K562 (cell line): ENCODE measurements around the gene OMP. TPM values are rescaled to one million over a fixed set of nuclear protein-coding genes. Genes with fewer than 3 reads are reported as not detected.

Experiments
- ATAC-seq: fragments of 200-7000 bp; cut with Tn5 transposase; 3 replicates; pipeline ENCODE4 v1.9.1; 2020; ENCODE audit warnings: moderate library complexity
- BruUV-seq: library from RNA; stranded (reverse); fragments of 400-500 nt; replicated peaks from 2 replicates; lab custom pipeline; 2021; lab: Mats Ljungman, UMichigan
- CTCF ChIA-PET: fragments of 300-600 bp; formaldehyde crosslinking; extraction: SDS; loops from one replicate; lab custom pipeline; 2021; ENCODE audit warnings: low intra/inter-chr PET ratio; lab: Yijun Ruan, JAX
- POLR2A ChIA-PET: fragments of 300-600, 350-650 bp; sonication (Branson Sonifier 250); formaldehyde crosslinking; extraction: SDS; loops from one replicate; lab custom pipeline; 2021; ENCODE audit warnings: antibody characterized with exemption, inconsistent platforms; lab: Yijun Ruan, JAX
- DNase-seq, 4 experiments: peaks; one replicate each; pipeline versions ENCODE4 v3.0.0 to v3.0.0-alpha.2; 2011 to 2018; ENCODE audit warnings: low spot score in 3 of 4, mixed read lengths in 3 of 4; ENCODE audit errors: extremely low read depth in 1 of 4
- FAIRE-seq: peaks from 2 replicates; lab custom pipeline; 2011; peaks lifted over from hg19 to GRCh38; lab: Jason Lieb, UNC
- H2AFZ ChIP-seq: 2 replicates; pipeline ENCODE4 v1.6.0; 2011; ENCODE audit warnings: low read depth, low read length, control low read depth, inconsistent platforms
- H3K27ac ChIP-seq: fragments of 200-600 bp; 3 replicates; pipeline ENCODE4 v1.8.0; 2011; ENCODE audit warnings: low read depth, mild to moderate bottlenecking, control low read depth, inconsistent platforms, low read length, moderate library complexity, mixed read lengths; ENCODE audit errors: extremely low read depth
- H3K27me3 ChIP-seq, 2 experiments: fragments of 300-600 bp in 1 of 2; 2 replicates in 1 of 2; 3 replicates in 1 of 2; pipeline versions ENCODE4 v1.6.0 to v1.8.0; 2011; ENCODE audit warnings: inconsistent platforms in 2 of 2, low read length in 2 of 2, mild to moderate bottlenecking in 1 of 2, mixed read lengths in 1 of 2, moderate library complexity in 1 of 2; ENCODE audit not compliant: control insufficient read depth in 2 of 2, insufficient read depth in 2 of 2
- H3K36me3 ChIP-seq: fragments of 300-600 bp; 3 replicates; pipeline ENCODE4 v1.8.0; 2011; ENCODE audit warnings: mild to moderate bottlenecking, low read length, inconsistent platforms; ENCODE audit not compliant: control insufficient read depth, insufficient read depth
- H3K4me1 ChIP-seq, 2 experiments: fragments of 200-600 bp in 1 of 2; replicated peaks in 1 of 2; 2 replicates in 1 of 2; 3 replicates in 1 of 2; pipeline versions ENCODE4 v1.5.1 to v1.8.0; 2011; ENCODE audit warnings: inconsistent platforms in 2 of 2, low read length in 2 of 2, mild to moderate bottlenecking in 1 of 2, mixed read lengths in 1 of 2, moderate library complexity in 1 of 2; ENCODE audit not compliant: control insufficient read depth in 2 of 2, insufficient read depth in 2 of 2
- H3K4me2 ChIP-seq: 2 replicates; pipeline ENCODE4 v1.6.1; 2011; ENCODE audit warnings: low read length, control low read depth, inconsistent platforms, mixed read lengths; ENCODE audit not compliant: insufficient read depth
- H3K4me3 ChIP-seq: fragments of 200-600 bp; sonication (generic), shearing (Covaris generic); 2 replicates; pipeline ENCODE4 v1.5.1; 2016; ENCODE audit warnings: control low read depth, inconsistent platforms
- H3K79me2 ChIP-seq: fragments of 200-600 bp; 3 replicates; pipeline ENCODE4 v1.8.0; 2011; ENCODE audit warnings: low read length, inconsistent platforms; ENCODE audit not compliant: control insufficient read depth, insufficient read depth
- H3K9ac ChIP-seq, 2 experiments: 2 replicates each; pipeline versions ENCODE4 v1.6.0 to v1.6.1; 2011; ENCODE audit warnings: low read depth in 2 of 2, low read length in 2 of 2, control low read depth in 1 of 2, inconsistent platforms in 1 of 2, mild to moderate bottlenecking in 1 of 2, mixed read lengths in 1 of 2; ENCODE audit not compliant: insufficient read depth in 1 of 2
- H3K9me1 ChIP-seq: one replicate; pipeline ENCODE4 v1.6.0; 2011; ENCODE audit warnings: inconsistent platforms, mild to moderate bottlenecking, low read length, moderate library complexity; ENCODE audit not compliant: control insufficient read depth, insufficient read depth
- H3K9me3 ChIP-seq: replicated peaks from 2 replicates; pipeline ENCODE4 v1.5.1; 2011; ENCODE audit warnings: low read depth, low read length, inconsistent platforms; ENCODE audit not compliant: control insufficient read depth, insufficient read depth
- H4K20me1 ChIP-seq: replicated peaks from 2 replicates; pipeline ENCODE4 v1.6.1; 2011; ENCODE audit warnings: low read length, inconsistent platforms, mixed read lengths; ENCODE audit not compliant: control insufficient read depth, insufficient read depth
- DIDO1 ChIP-seq: fragments of 450-650 bp; IDR thresholded peaks from 2 replicates; pipeline ENCODE4 v1.6.1; 2016; ENCODE audit warnings: low read depth, missing biosample characterization, missing genetic modification characterization
- ETS1 ChIP-seq: conservative IDR thresholded peaks from 2 replicates; pipeline ENCODE4 v1.6.1; 2011; ENCODE audit warnings: low read depth, mild to moderate bottlenecking, low read length; ENCODE audit not compliant: control insufficient read depth
- ETV1 ChIP-seq: fragments of 450-650 bp; conservative IDR thresholded peaks from 2 replicates; pipeline ENCODE4 v1.6.1; 2016; ENCODE audit warnings: missing genetic modification characterization, control low read depth, low read depth, missing compliant biosample characterization
- HBP1 ChIP-seq: fragments of 450-650 bp; formaldehyde crosslinking; IDR thresholded peaks from 2 replicates; pipeline ENCODE4 v1.4.0; 2022; ENCODE audit warnings: missing genetic modification characterization
- HIVEP1 ChIP-seq: fragments of 250-450 bp; sonication (Bioruptor Pico); IDR thresholded peaks from 2 replicates; pipeline ENCODE4 v1.4.0; 2020; ENCODE audit warnings: mild to moderate bottlenecking
- HNRNPL ChIP-seq: fragments of 200-400 bp; formaldehyde crosslinking; IDR thresholded peaks from 2 replicates; pipeline ENCODE4 v1.6.1; 2017; ENCODE audit warnings: low read depth, mild to moderate bottlenecking, low read length
- MAFF ChIP-seq: IDR thresholded peaks from 2 replicates; pipeline ENCODE4 v1.6.1; 2012; ENCODE audit warnings: low read length, improper control_type of control experiment
- RBM17 ChIP-seq: fragments of 200-400 bp; formaldehyde crosslinking; IDR thresholded peaks from 2 replicates; pipeline ENCODE4 v1.6.1; 2017; ENCODE audit warnings: low read depth, mild to moderate bottlenecking, low read length, borderline replicate concordance
- YY1 ChIP-seq, 3 experiments: IDR thresholded peaks; 2 replicates each; pipeline ENCODE4 v1.6.1; 2011; ENCODE audit warnings: low read length in 2 of 3, mild to moderate bottlenecking in 2 of 3, moderate library complexity in 2 of 3, borderline replicate concordance in 1 of 3, control low read depth in 1 of 3, low read depth in 1 of 3; ENCODE audit not compliant: insufficient read depth in 3 of 3, insufficient replicate concordance in 2 of 3, control insufficient read depth in 1 of 3, insufficient read length in 1 of 3; ENCODE audit errors: extremely low read depth in 1 of 3
- ZBTB11 ChIP-seq, 3 experiments: fragments of 200-800 bp in 1 of 3; fragments of 250-450 bp in 1 of 3; fragments of 450-650 bp in 1 of 3; sonication (Bioruptor Pico) in 1 of 3; sonication (Bioruptor generic) in 1 of 3; formaldehyde crosslinking in 1 of 3; IDR thresholded peaks; 2 replicates each; pipeline versions ENCODE4 v1.6.1 to v1.8.0; 2016 to 2022; ENCODE audit warnings: mild to moderate bottlenecking in 2 of 3, missing genetic modification characterization in 2 of 3, missing compliant biosample characterization in 1 of 3, moderate library complexity in 1 of 3
- ZNF695 ChIP-seq: fragments of 450-650 bp; formaldehyde crosslinking; IDR thresholded peaks from 2 replicates; pipeline ENCODE4 v1.4.0; 2020; ENCODE audit warnings: mild to moderate bottlenecking, moderate library complexity
- WGBS: fragments of 100-300 bp; shearing (Covaris generic); methylation state at CpG from one replicate; pipeline ENCODE4 v1.1.6; 2016; ENCODE audit warnings: low coverage, mixed read lengths; ENCODE audit not compliant: insufficient coverage; ENCODE audit errors: missing lambda C conversion rate; 5-methylcytosine and 5-hydroxymethylcytosine counted together
- in situ Hi-C: fragments of 300-500 bp; cut with MboI; formaldehyde crosslinking; loops from 4 replicates; pipeline ENCODE4 v1.15.0; 2018; ENCODE audit warnings: inconsistent platforms, mixed read lengths
- intact Hi-C: fragments of 100-400 bp; cut with micrococcal nuclease; formaldehyde crosslinking; loops from 2 replicates; pipeline ENCODE4 v1.14.2; 2022
- polyA plus RNA-seq, 8 experiments: library from polyadenylated mRNA; depleted of rRNA in 4 of 8; stranded (reverse) in 5 of 8; unstranded in 3 of 8; fragments of >200 nt; fragmentation: Nextera tagmentation in 2 of 8; fragmentation: Illumina TruSeq in 1 of 8; extraction: Ambion mirVana in 2 of 8; extraction: Trizol in 1 of 8; gene quantifications; 2 replicates each; pipeline versions ENCODE4 v1.2.1 to v1.2.3, GENCODE V29; 2011 to 2014; ENCODE audit warnings: inconsistent platforms in 1 of 8, missing spikeins in 1 of 8
- total RNA-seq, 7 experiments: library from RNA; depleted of rRNA in 6 of 7; stranded (reverse); fragments of >200 nt in 6 of 7; fragmentation: Illumina TruSeq in 2 of 7; extraction: Trizol in 2 of 7; gene quantifications; 2 replicates each; pipeline versions ENCODE4 v1.2.1 to v1.2.3, GENCODE V29; 2011 to 2021; ENCODE audit warnings: low replicate concordance in 1 of 7

OMP gene
- total and polyA plus RNA-seq, 9 of the 15 experiments (the other 6 are each of a cell fraction or from before 2014, with no cell fraction given) = not detected

GRCh38 chr11:77055913-77056312 is 46.7 kb upstream of the OMP start:
- H3K9ac ChIP-seq = no peak overlapping the region
- peaks cover 8 to 15% of the 10 kb centered on the region in 2 experiments; a peak in 4 of 5 replicates for H3K4me1 ChIP-seq
- in situ Hi-C loops (no loop called here), intact Hi-C loops (no loop called here)
- FAIRE-seq = no peak
- no peak overlapping the region for H3K27ac ChIP-seq
- no TSS peak for BruUV-seq
- H3K79me2 ChIP-seq = no peaks in the 10 kb centered on the region
- POLR2A ChIA-PET = interaction anchor here (0.6 to 1.3 kb wide), 3 partner anchors 20 to 253 kb away, joined by 3 to 4 read pairs (median 3); no protein-coding TSS in a partner anchor
- H3K9me3 ChIP-seq = no peaks in the 10 kb centered on the region
- no peak overlapping the region for H3K4me2 ChIP-seq
- no peak overlapping the region for H3K4me3 ChIP-seq
- H4K20me1 ChIP-seq = no peaks in the 10 kb centered on the region
- WGBS = 4% methylated on average over 4 of the region's 5 CpGs
- no peaks in the 10 kb centered on the region for H3K9me1 ChIP-seq
- no peak for DNase-seq
- ATAC-seq = no peak
- H3K27me3 ChIP-seq = peaks cover 2 to 16% of the 10 kb centered on the region in 2 experiments; a peak in 2 of 5 replicates
- H2AFZ ChIP-seq = no peak overlapping the region
- H3K36me3 ChIP-seq = no peaks in the 10 kb centered on the region
- CTCF ChIA-PET = no interaction called here
- no peak for TF ChIP-seq HBP1 (CRISPR knock-in tag)
- TF ChIP-seq ETS1 = no peak
- no peak for TF ChIP-seq ETV1 (tag)
- no peak for TF ChIP-seq MAFF
- no peak for TF ChIP-seq YY1 (IDR thresholded peaks at IDR 0.05; ENCODE audit: borderline replicate concordance in 1 of 3, control insufficient read depth in 1 of 3, extremely low read depth in 1 of 3, insufficient read depth in 3 of 3, insufficient read length in 1 of 3, insufficient replicate concordance in 2 of 3, low read depth in 1 of 3, low read length in 2 of 3)
- no peak for TF ChIP-seq HIVEP1
- TF ChIP-seq HNRNPL = no peak
- TF ChIP-seq ZNF695 (CRISPR knock-in tag) = no peak
- TF ChIP-seq ZBTB11 (CRISPR knock-in tag; IDR thresholded peaks at IDR 0.05) = no peak
- TF ChIP-seq DIDO1 = no peak
- no peak for TF ChIP-seq RBM17
